ENCODE results near the gene SMCO2.

- TF ChIP-seq POLR2A (IDR thresholded peaks at IDR 0.05) (no peak), CTCF (IDR thresholded peaks at IDR 0.05) (no peak)
Measured at GRCh38 chr12:27537855-27538675, 91.5 kb downstream of the SMCO2 start.

All from adrenal gland (tissue), 5 donors.